PC-3 (cell line): ENCODE data around the gene CIAPIN1.

ENCODE experiments used
- EZH2 ChIP-seq: fragments of 300-600 bp; sonication (generic); IDR thresholded peaks from one replicate; pipeline ENCODE4 v1.6.1; 2017; ENCODE audit warnings: antibody characterized with exemption, mild to moderate bottlenecking, low read length; ENCODE audit not compliant: unreplicated experiment
- EZH2phosphoT487 ChIP-seq: fragments of 300-600 bp; sonication (generic); IDR thresholded peaks from 2 replicates; pipeline ENCODE4 v1.6.1; 2018; ENCODE audit warnings: mild to moderate bottlenecking, antibody characterized with exemption, low read length, borderline replicate concordance
- TF ChIP-seq, protein P1 (sequence below): fragments of 300-600 bp; sonication (generic); conservative IDR thresholded peaks from 2 replicates; pipeline ENCODE4 v1.5.1; 2017; ENCODE audit warnings: antibody characterized with exemption, low read depth, mild to moderate bottlenecking, low read length

DNA sequence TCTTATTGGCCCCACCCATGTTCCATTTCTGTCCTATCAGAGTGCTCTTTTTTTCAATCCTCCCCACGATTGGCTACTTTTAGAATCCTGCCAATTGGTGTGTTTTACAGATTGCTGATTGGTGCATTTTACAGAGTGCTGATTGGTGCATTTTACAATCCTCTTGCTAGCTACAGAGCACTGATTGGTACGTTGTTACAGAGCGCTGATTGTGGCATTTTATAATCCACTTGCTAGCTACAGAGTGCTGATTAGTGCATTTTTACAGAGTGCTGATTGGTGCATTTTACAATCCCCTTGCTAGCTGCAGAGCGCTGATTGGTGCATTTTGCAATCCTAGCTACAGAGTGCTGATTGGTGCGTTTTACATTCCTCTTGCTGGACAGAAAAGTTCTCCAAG is 52.2 kb downstream of the CIAPIN1 start:
- TF ChIP-seq, protein P1, sequence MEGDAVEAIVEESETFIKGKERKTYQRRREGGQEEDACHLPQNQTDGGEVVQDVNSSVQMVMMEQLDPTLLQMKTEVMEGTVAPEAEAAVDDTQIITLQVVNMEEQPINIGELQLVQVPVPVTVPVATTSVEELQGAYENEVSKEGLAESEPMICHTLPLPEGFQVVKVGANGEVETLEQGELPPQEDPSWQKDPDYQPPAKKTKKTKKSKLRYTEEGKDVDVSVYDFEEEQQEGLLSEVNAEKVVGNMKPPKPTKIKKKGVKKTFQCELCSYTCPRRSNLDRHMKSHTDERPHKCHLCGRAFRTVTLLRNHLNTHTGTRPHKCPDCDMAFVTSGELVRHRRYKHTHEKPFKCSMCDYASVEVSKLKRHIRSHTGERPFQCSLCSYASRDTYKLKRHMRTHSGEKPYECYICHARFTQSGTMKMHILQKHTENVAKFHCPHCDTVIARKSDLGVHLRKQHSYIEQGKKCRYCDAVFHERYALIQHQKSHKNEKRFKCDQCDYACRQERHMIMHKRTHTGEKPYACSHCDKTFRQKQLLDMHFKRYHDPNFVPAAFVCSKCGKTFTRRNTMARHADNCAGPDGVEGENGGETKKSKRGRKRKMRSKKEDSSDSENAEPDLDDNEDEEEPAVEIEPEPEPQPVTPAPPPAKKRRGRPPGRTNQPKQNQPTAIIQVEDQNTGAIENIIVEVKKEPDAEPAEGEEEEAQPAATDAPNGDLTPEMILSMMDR, result no peak
- TF ChIP-seq EZH2phosphoT487 (no peak), EZH2 (no peak)
